HuH-7 (cell line): ENCODE measurements around the gene UBE2R2.
"Not testable (repeated sequence)": the region's sequence is repeated elsewhere in the genome, so short reads cannot be mapped to it uniquely, and the experiment has no call there.

Source experiments
- DNase-seq: peaks from one replicate; pipeline ENCODE4 v3.0.0; 2011; ENCODE audit warnings: low spot score

UBE2R2 gene

GRCh38 chr9:33799928-33800704 is 16.8 kb upstream of the UBE2R2 start:
- DNase-seq = no peak

- no peak for DNase-seq
Measured at GRCh38 chr9:33800886-33801285, 16.1 kb upstream of the UBE2R2 start.

DNA sequence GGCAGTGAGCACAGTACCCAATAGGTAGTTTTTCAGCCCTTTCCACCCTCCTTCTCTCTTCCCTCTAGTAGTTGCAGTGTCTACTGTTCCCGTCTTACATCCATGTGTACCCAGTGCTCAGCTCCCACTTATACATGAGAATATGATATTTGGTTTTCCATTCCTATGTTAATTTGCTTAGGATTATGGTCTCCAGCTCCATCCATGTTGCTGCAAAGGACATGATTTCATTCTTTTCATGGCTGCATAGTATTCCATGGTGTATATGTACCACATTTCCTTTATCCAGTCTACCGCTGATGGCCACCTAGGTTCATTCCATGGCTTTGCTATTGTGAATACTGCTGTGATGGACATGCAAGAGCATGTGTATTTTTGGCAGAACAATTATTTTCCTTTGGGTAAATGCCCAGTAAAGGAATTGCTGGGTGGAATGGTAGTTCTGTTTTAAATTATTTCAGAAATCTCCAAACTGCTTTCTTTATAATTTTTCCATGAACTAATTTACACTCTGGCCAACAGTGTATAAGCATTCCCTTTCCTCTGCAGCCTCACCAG is 14.9 kb upstream of the UBE2R2 start:
- DNase-seq = not testable (repeated sequence)

- DNase-seq = not testable (repeated sequence)
Measured at GRCh38 chr9:33804196-33804595, 12.8 kb upstream of the UBE2R2 start.

DNA sequence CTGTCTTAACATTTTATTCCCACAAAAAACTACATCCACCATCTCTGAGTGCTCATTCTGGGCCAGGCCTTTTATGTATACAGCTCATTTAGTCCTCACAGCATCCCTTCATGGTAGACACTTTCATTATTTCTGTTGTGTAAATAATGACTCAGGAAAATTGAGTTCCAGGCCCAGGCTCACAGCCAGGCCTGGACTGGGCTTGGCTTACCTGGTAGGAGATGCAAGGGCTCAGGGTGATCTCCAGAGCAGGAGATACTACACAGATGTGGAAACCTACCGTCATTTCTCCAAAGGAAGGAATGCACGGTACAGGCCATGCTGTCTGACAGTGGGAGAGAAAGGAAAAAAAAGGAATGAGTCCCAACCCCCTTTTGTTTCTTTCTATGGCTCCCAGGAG is 9.8 kb upstream of the UBE2R2 start:
- DNase-seq = not testable (repeated sequence)

- not testable (repeated sequence) for DNase-seq
Measured at GRCh38 chr9:33808979-33809322, 8.0 kb upstream of the UBE2R2 start.

GRCh38 chr9:33809506-33809905 is 7.5 kb upstream of the UBE2R2 start:
- no peak for DNase-seq

DNA sequence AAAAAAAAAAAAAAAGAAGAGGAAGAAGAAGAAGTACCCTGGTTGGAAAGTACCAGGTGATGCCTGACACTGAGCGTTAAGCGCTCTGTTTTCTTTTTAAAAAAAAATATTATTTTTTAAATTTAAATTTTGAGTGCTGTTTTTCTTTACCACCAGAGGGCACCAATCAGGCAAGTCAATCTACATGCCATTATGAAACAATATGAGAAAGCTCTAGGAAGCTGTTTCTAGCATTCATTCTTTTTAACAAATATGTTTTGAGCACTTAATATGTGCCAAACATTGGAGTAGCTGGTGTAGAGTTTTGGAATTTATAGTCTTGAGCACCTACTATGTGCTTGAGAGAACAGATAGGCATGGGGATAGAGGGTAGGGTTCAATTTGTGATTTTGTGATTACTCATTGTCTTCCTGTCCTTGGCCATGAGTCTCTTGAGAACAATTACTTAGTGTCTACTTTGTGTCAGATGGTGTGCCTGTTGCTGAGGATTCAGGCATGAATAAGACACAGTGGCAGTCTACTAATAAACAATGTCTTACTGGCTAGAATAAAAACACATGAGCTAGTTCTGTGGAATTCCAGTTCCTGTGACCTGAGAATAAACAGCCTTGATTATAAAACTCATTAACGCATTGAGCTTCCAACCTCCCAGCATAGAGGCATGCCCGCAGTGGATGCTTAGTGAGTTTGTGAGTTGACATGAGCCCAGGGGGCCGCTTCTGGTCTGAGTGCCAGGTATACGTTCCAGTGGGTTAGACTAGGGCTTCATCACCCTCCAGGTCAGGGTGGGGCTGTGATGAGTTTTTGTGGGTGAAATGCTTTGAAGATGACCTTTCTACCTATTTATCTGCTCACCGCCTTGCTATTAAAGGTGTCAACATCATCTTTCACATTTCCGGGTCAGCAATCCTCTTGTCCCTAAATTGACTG is 3.0 kb upstream of the UBE2R2 start:
- DNase-seq = peak; percentile 22

DNA sequence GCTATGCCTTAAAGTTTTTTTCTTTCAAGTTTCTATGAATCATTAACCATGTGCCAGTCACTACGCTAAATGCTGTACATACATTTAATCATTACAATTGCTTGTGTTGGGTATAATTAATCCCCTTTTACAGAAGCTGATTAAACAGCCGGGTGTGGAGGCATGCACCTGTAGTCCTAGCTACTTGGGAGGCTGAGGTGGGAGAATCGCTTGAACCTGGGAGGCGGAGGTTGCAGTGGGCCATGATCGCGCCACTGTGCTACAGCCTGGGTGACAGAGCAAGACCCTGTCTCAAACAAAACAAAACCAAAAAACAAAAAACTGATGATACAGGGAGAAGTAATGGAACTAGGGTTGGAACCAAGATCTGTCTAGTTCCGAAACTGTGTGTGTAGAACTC is 1.2 kb upstream of the UBE2R2 start:
- no peak for DNase-seq

GRCh38 chr9:33817327-33818166 is 587 bp downstream of the UBE2R2 start:
- DNase-seq = peak; percentile 56

GRCh38 chr9:33818167-33818846 is 1.3 kb downstream of the UBE2R2 start:
- DNase-seq = peak; percentile 8

- DNase-seq = no peak
Measured at GRCh38 chr9:33818847-33819500, 2.0 kb downstream of the UBE2R2 start.

DNA sequence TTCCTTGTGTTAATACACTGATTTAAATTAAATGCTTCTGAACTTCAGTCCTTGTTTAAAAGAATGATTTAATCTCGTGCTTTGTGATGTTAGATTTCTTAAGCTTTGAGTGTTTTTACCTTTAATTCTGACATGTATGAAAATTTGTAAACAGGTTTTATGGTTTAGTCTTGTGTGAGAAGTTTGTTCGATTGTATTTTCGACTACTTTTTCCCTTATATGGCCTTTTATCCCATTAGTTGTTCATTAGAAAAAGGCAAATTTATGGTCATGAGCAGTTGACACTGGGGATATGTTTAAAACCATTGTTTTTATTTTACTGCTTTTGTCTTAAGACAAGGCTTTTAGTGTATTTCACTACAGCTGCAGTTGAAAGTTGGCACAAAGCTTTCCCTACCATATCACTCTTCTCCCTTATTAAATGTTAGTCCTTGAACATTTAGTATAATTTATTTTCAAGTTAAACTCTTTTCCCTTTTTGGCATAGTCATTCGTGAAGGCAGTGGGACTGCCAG is 3.3 kb downstream of the UBE2R2 start:
- DNase-seq = no peak

- no peak for DNase-seq
Measured at GRCh38 chr9:33823801-33824200, 6.8 kb downstream of the UBE2R2 start.

DNA sequence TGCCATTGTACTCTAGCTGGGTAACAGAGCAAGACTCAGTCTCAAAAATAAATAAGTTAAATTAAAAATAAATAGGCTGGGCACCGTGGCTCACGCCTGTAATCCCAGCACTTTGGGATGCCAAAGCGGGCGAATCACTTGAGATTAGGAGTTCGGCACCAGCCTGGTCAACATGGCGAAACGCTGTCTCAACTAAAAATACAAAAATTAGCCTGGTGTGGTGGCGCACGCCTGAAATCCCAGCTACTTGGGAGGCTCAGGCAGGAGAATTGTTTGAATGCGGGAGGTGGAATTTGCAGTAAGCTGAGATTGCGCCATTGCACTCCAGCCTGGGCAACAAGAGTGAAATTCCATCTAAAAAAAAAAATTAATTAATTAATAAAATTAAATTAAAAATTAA is 10.3 kb downstream of the UBE2R2 start:
- DNase-seq = not testable (repeated sequence)

DNA sequence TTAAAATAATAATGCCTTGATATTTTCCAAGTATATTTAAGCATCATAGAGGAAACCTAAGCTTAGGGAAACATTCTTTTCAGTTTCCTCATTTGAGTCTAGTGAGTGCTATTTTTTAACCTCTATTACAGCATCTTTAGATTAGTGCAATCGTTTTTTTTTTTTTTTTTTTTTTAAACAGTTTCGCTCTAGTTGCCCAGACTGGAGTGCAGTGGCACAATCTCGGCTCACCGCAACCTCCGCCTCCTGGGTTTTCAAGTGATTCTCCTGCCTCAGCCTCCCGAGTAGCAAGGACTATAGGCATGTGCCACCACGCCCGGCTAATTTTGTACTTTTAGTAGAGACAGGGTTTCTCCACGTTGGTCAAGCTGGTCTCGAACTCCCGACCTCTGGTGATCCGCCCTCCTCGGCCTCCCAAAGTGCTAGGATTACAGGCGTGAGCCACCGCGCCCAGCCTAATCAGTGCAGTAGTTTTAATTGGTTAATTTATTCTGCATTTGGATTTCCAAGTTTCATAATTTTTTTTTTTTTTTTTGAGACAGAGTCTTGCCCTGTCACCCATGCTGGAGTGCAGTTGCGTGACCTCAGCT is 12.8 kb downstream of the UBE2R2 start:
- DNase-seq = not testable (repeated sequence)

- no peak for DNase-seq
Measured at GRCh38 chr9:33835625-33836260, 18.8 kb downstream of the UBE2R2 start.

DNA sequence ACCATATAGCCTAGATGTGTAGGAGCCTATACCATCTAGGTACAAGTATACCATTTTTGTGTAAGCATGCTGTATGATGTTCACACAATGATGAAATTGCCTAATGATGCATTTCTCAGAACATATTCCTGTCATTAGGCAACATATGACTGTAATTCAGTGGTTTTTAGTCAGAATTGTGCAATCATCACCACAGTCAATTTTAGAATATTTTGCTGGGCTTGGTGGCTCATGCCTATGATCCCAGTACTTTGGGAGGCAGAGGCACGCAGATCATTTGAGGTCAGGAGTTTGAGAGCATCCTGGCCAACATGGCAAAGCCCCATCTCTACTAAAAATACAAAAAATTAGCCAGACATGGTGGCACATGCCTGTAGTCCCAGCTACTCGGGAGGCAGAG is 19.3 kb downstream of the UBE2R2 start:
- DNase-seq = not testable (repeated sequence)

GRCh38 chr9:33837138-33837537 is 20.2 kb downstream of the UBE2R2 start:
- no peak for DNase-seq

DNA sequence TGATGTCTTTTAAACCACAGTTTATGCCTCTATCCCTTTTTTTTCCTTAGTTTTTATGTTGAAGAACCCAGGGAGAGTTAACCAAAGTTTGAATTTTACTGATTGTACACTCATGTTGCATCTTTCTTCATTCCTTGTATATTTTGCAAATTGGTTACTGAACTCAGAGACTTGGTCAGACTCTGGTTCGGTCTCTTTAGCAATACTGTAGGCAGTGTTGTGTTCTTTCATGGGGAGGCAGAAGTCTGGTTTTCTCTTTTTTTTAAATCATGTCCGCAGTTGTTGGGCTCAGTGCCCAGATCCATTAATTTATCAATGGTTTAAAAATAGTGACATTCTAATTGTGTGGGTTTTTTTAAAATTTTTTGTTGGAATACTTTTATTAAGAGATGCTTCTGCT is 23.4 kb downstream of the UBE2R2 start:
- no peak for DNase-seq
